ENCODE data around the gene TPI1.
"Not testable (repeated sequence)": the region's sequence is repeated elsewhere in the genome, so short reads cannot be mapped to it uniquely, and the experiment has no call there.

The TPI1 gene

GRCh38 chr12:6905414-6906040 is 38.2 kb downstream of the TPI1 start:
- H3K27me3 ChIP-seq (ENCODE audit: insufficient read depth, low read length) = no peaks in the 10 kb centered on the region
- peak overlapping the region; percentile 86 for H2AFZ ChIP-seq (ENCODE audit: low read depth, low read length)
- peak overlapping the region; percentile 49 for H3K4me3 ChIP-seq (ENCODE audit: low read length)
- H3K9me3 ChIP-seq (ENCODE audit: low read length) = no peaks in the 10 kb centered on the region
- no peaks in the 10 kb centered on the region for H3K36me3 ChIP-seq (ENCODE audit: insufficient read depth, low read length)
- peaks cover 15% of the 10 kb centered on the region for H3K4me1 ChIP-seq (ENCODE audit: insufficient read depth, low read length)

GRCh38 chr12:6908141-6908540 is 40.8 kb downstream of the TPI1 start:
- H3K36me3 ChIP-seq (ENCODE audit: insufficient read depth, low read length); H3K9me3 ChIP-seq (ENCODE audit: low read length); H3K27me3 ChIP-seq (ENCODE audit: insufficient read depth, low read length); H3K4me3 ChIP-seq (ENCODE audit: low read length); H2AFZ ChIP-seq (ENCODE audit: low read depth, low read length): not testable (repeated sequence)
- peaks cover 15% of the 10 kb centered on the region for H3K4me1 ChIP-seq (ENCODE audit: insufficient read depth, low read length)

- Histone ChIP-seq H3K27me3 (ENCODE audit: insufficient read depth, low read length) (no peaks in the 10 kb centered on the region), H3K4me1 (ENCODE audit: insufficient read depth, low read length) (peaks cover 10% of the 10 kb centered on the region), H3K36me3 (ENCODE audit: insufficient read depth, low read length) (no peaks in the 10 kb centered on the region), H2AFZ (ENCODE audit: low read depth, low read length) (no peak overlapping the region), H3K9me3 (ENCODE audit: low read length) (no peaks in the 10 kb centered on the region), H3K4me3 (ENCODE audit: low read length) (no peak overlapping the region)
These were observed 42.3 kb downstream of the TPI1 start for GRCh38 chr12:6909421-6910145.

DNA sequence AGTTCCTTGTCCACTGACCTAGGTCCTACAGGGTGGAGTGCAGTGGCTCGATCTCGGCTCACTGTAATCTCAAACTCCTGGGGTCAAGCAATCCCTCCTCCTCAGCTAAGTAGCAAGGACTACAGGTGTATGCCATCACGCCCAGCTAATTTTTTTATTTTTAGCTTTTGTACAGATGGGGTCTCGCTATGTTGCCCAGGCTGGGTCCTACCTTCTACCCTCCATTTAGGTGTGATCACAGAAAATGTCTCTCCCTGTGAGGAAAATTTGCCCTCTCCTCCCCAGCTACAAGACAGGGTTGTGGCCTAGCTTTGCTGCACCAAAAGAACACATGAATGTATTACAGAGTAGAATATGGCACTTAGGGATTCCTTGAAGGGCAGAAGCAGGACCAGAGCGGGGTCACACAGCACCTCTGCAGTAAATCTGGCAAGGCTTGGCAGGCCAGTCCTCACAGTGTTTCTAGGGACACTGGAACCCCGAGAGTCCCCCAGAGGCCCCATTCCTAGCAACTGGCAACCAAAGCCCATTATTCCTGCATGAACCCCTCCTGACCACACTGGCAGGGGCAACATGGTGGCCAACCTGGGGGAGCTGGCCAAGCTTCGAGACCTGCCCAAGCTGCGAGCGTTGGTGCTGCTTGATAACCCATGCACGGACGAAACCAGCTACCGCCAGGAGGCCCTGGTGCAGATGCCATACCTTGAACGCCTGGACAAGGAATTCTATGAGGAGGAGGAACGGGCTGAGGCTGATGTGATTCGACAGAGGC is 45.0 kb downstream of the TPI1 start:
- no peaks in the 10 kb centered on the region for H3K27me3 ChIP-seq (ENCODE audit: insufficient read depth, low read length)
- H2AFZ ChIP-seq (ENCODE audit: low read depth, low read length) = no peak overlapping the region
- H3K4me3 ChIP-seq (ENCODE audit: low read length) = no peak overlapping the region
- H3K36me3 ChIP-seq (ENCODE audit: insufficient read depth, low read length) = no peaks in the 10 kb centered on the region
- no peaks in the 10 kb centered on the region for H3K9me3 ChIP-seq (ENCODE audit: low read length)
- H3K4me1 ChIP-seq (ENCODE audit: insufficient read depth, low read length) = peaks cover 13% of the 10 kb centered on the region

DNA sequence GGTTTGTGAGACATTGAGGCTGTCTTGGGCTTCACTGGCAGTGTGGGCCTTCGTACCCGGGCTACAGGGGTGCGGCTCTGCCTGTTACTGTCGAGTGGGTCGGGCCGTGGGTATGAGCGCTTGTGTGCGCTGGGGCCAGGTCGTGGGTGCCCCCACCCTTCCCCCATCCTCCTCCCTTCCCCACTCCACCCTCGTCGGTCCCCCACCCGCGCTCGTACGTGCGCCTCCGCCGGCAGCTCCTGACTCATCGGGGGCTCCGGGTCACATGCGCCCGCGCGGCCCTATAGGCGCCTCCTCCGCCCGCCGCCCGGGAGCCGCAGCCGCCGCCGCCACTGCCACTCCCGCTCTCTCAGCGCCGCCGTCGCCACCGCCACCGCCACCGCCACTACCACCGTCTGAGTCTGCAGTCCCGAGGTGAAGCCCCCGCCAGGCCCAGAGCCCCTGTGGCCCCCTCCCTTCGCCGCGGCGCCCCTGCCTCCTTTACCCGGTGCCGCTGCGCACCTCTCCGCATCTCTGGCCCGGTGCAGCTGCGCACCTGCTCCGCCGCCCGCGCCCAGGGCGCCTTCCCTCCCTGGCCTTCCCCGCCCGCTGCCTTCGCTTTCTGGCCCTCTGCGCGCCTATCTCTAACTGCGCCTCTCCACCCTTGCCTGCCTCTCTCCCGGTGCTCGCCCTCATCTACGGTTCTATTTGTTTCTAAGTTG is 47.1 kb downstream of the TPI1 start, which contains the start of gene ENO2:
Gene ENO2 (plus strand): TSS at position 335 of the 701 bp plus-strand sequence. CDS start 1,253 bp downstream, outside the sequence.
- peak within 1 kb of the TSS; percentile 59 for H3K4me3 ChIP-seq (ENCODE audit: low read length)
- no peaks in the 10 kb centered on the region for H3K9me3 ChIP-seq (ENCODE audit: low read length)
- H3K27me3 ChIP-seq (ENCODE audit: insufficient read depth, low read length) = no peaks in the 10 kb centered on the region
- H2AFZ ChIP-seq (ENCODE audit: low read depth, low read length) = peak within 1 kb of the TSS; percentile 80
- peaks cover 3% of the 10 kb centered on the region for H3K36me3 ChIP-seq (ENCODE audit: insufficient read depth, low read length)
- H3K4me1 ChIP-seq (ENCODE audit: insufficient read depth, low read length) = peaks cover 13% of the 10 kb centered on the region

DNA sequence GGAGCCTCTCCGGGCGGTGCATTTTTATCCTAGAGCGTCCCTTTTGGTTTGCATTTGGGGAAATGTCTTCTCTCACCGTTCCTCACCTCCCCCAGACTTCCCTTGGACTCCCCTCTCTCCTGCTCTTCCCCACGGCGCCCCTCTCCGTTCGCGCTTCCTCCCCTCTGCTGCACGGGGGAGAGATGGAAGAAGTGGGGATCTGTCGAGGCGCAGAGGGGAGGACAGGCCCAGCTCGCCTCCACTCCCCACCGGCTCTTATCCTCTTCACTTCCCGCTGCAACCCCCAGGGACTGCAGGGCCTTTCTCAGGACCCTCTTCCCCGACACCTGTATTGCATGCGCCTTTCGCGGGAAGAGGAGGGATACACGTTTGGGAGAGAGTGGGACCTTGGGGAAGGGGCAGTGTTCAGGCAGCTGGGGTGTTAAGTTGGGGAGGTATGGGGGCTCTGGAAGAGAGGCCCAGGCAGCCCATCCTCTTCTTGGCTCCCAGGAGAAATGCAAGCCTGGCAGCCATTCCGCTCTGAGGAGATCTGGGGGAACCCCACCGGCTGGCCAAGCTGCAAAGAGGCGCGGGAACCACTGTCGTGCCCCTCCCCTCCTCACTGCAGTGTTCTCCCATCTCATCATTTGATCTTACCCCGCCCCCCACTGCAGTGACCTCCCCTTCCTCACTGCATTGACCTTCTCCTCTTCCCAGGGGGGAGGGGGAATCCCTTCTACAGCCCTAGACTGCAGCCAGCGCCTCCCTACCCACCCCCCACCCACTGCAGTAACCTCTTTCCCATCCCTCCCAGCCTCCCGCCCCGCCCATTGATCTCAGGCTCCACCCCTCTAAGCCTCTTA is 47.8 kb downstream of the TPI1 start:
- Histone ChIP-seq H2AFZ (ENCODE audit: low read depth, low read length) (peak overlapping the region; percentile 80), H3K36me3 (ENCODE audit: insufficient read depth, low read length) (peaks cover 5% of the 10 kb centered on the region), H3K4me1 (ENCODE audit: insufficient read depth, low read length) (peaks cover 13% of the 10 kb centered on the region), H3K9me3 (ENCODE audit: low read length) (no peaks in the 10 kb centered on the region), H3K4me3 (ENCODE audit: low read length) (peak overlapping the region; percentile 59), H3K27me3 (ENCODE audit: insufficient read depth, low read length) (no peaks in the 10 kb centered on the region)

GRCh38 chr12:6915789-6916285 is 48.5 kb downstream of the TPI1 start:
- Histone ChIP-seq H2AFZ (ENCODE audit: low read depth, low read length) (no peak overlapping the region), H3K4me1 (ENCODE audit: insufficient read depth, low read length) (peaks cover 13% of the 10 kb centered on the region), H3K4me3 (ENCODE audit: low read length) (no peak overlapping the region), H3K36me3 (ENCODE audit: insufficient read depth, low read length) (peaks cover 6% of the 10 kb centered on the region), H3K27me3 (ENCODE audit: insufficient read depth, low read length) (no peaks in the 10 kb centered on the region), H3K9me3 (ENCODE audit: low read length) (no peaks in the 10 kb centered on the region)

DNA sequence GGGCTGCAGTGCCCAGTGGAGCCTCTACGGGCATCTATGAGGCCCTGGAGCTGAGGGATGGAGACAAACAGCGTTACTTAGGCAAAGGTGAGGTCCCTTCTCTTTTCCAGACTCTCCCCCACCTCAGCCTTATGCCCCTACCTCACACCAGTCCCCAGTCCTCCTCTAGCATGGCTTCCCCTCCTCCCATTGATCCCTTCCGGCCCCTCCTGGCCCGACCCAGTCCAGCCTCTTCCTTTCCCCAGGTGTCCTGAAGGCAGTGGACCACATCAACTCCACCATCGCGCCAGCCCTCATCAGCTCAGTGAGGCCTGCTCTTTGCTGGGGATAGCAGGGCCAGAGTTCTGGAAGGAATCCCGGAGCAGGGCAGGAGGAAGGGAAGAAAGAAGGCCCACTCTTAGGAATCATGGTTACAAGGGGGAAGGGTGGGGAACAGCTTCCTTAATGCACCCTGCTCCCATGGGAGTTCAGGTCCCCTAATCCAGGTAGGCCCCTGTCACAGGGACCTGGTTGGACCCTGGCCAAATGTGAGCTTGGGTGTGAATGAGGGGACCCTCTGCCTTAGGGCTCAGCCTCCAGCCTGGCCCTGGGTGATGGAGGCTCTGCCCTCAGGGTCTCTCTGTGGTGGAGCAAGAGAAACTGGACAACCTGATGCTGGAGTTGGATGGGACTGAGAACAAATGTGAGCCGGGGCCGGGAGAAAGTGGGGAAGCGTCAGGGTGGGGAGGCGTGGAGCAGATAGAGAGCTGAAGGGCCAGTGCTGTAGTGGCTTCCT is 49.3 kb downstream of the TPI1 start:
- Histone ChIP-seq H3K4me1 (ENCODE audit: insufficient read depth, low read length) (peaks cover 13% of the 10 kb centered on the region), H2AFZ (ENCODE audit: low read depth, low read length) (no peak overlapping the region), H3K4me3 (ENCODE audit: low read length) (no peak overlapping the region), H3K9me3 (ENCODE audit: low read length) (no peaks in the 10 kb centered on the region), H3K36me3 (ENCODE audit: insufficient read depth, low read length) (peaks cover 10% of the 10 kb centered on the region), H3K27me3 (ENCODE audit: insufficient read depth, low read length) (no peaks in the 10 kb centered on the region)

- Histone ChIP-seq H3K27me3 (ENCODE audit: insufficient read depth, low read length) (no peaks in the 10 kb centered on the region), H3K36me3 (ENCODE audit: insufficient read depth, low read length) (peaks cover 10% of the 10 kb centered on the region), H3K4me1 (ENCODE audit: insufficient read depth, low read length) (peaks cover 14% of the 10 kb centered on the region), H3K4me3 (ENCODE audit: low read length) (no peak overlapping the region), H2AFZ (ENCODE audit: low read depth, low read length) (no peak overlapping the region), H3K9me3 (ENCODE audit: low read length) (no peaks in the 10 kb centered on the region)
These were observed 50.3 kb downstream of the TPI1 start for GRCh38 chr12:6917491-6918231.

DNA sequence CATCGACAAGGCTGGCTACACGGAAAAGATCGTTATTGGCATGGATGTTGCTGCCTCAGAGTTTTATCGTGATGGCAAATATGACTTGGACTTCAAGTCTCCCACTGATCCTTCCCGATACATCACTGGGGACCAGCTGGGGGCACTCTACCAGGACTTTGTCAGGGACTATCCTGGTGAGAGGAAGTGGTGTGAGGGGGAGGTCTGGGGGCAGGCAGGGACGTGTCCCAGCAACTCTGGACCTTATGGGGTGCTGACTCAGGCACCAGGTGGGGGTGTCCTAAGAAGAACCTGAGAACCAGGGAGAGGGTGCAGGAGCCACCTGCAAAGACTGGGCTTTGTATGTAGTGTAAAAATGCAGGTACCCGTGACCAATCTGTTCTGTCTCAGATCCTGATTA is 52.3 kb downstream of the TPI1 start:
- Histone ChIP-seq H3K27me3 (ENCODE audit: insufficient read depth, low read length) (no peaks in the 10 kb centered on the region), H3K9me3 (ENCODE audit: low read length) (no peaks in the 10 kb centered on the region), H2AFZ (ENCODE audit: low read depth, low read length) (no peak overlapping the region), H3K36me3 (ENCODE audit: insufficient read depth, low read length) (peaks cover 10% of the 10 kb centered on the region), H3K4me3 (ENCODE audit: low read length) (no peak overlapping the region), H3K4me1 (ENCODE audit: insufficient read depth, low read length) (peaks cover 27% of the 10 kb centered on the region)
